Body of pancreas (tissue), 4 donors: ENCODE measurements around the gene ERCC6.

Experiments
- POLR2A ChIP-seq, 3 donors: fragments of 450-650 bp; IDR thresholded peaks; one replicate each; pipeline ENCODE4 v1.6.1; 2016; ENCODE audit warnings: antibody characterized with exemption in 3 of 3, mild to moderate bottlenecking in 2 of 3
- TF ChIP-seq, protein P1 (sequence below), 7 experiments: fragments of 450-650 bp in 4 of 7; fragments of 200-600 bp in 3 of 7; sonication (generic) in 3 of 7; IDR thresholded peaks; one replicate each; pipeline ENCODE4 v1.5.1; 2016 to 2019; ENCODE audit warnings: antibody characterized with exemption in 7 of 7

DNA sequence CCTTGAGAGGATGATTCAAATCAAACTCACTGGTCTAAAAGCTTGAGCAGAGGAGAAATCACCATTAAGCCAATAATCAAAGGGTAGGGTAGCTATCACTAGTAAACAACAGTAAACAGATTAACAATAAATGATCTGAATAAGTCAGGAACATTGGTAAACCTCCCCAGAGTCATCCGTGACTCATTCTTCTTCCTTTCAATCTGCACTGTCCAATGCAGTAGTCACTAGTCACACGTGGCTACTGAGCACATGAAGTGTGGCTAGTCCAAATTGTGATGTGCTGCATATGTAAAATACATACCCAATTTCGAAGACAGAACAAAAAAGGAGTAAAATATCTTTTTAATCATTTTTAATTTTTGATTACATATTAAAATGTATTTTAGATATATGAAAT is 64.0 kb downstream of the ERCC6 start:
- TF ChIP-seq, protein P1, sequence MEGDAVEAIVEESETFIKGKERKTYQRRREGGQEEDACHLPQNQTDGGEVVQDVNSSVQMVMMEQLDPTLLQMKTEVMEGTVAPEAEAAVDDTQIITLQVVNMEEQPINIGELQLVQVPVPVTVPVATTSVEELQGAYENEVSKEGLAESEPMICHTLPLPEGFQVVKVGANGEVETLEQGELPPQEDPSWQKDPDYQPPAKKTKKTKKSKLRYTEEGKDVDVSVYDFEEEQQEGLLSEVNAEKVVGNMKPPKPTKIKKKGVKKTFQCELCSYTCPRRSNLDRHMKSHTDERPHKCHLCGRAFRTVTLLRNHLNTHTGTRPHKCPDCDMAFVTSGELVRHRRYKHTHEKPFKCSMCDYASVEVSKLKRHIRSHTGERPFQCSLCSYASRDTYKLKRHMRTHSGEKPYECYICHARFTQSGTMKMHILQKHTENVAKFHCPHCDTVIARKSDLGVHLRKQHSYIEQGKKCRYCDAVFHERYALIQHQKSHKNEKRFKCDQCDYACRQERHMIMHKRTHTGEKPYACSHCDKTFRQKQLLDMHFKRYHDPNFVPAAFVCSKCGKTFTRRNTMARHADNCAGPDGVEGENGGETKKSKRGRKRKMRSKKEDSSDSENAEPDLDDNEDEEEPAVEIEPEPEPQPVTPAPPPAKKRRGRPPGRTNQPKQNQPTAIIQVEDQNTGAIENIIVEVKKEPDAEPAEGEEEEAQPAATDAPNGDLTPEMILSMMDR (IDR thresholded peaks at IDR 0.05) = no peak
- no peak for TF ChIP-seq POLR2A (IDR thresholded peaks at IDR 0.05)
